HG03025 (cell line): ENCODE data around the gene RANBP3.

ENCODE experiments used
- ATAC-seq: cut with Tn5 transposase; IDR thresholded peaks from one replicate; pipeline ENCODE4 v1.9.1; 2021; ENCODE audit warnings: mild to moderate bottlenecking, moderate library complexity; ENCODE audit not compliant: unreplicated experiment, low FRiP score

The RANBP3 gene

DNA sequence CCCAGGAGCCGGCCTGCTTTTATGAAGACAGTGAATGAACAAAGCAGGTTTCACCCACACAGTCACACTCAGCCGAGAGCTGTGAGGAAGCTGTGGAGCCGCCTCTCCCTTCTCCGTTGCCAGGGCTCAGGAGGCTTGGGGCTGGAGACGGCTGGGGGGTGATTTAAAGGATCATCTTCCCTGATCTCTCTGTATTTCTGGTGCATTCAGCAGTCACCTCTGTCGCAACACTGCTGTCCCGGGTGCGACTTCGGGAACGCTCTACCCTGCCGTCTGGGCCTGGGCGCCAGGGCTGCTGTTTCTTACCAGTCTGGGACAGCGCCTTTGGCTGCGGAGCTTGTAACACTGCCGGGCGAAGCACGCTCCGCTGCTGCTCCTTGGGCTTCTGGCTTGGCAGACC lies 45.8 kb downstream of the RANBP3 start:
- no peak for ATAC-seq

DNA sequence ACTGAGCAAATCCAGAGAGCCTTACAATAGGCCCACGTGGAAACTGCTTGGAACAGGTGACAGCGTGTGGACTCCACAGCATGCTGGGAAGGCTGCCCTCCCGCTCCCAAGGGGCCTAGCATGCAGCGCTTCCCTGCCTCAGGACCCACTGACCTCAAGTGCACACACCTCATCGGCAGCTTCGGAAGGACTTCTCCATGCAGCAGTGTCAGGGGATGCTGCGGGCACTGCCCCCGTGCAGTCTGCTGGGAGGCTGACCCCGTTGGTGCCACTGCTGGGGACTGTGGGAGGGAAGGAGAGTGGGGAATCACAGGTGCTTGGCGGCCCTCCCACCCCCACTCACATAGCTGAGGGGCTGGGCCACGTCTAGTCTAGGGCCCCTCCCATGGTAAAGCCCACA lies 46.7 kb downstream of the RANBP3 start:
- no peak for ATAC-seq

GRCh38 chr19:5929625-5930024 lies 48.3 kb downstream of the RANBP3 start:
- ATAC-seq, result no peak

DNA sequence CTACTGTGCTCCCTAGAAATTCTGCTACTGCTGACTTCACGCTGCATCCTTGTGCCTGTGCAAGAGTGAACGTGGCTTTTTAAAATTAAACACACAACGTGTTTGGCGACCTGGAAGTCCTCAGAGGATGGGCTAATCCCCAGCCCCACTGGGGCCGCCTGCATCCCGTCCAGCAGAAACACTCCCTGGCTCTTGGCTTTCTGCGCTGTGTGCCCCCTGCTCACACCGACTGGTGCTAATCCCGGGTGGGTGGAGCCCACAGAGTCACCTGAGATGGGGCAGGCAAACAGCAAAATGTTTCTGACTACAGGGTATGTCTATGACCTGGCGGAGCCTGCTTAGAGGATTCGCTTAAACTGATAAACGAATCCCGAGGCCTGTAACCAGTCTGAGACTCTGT lies 48.8 kb downstream of the RANBP3 start:
- ATAC-seq, result no peak

GRCh38 chr19:5927441-5927821 lies 50.5 kb downstream of the RANBP3 start:
- no peak for ATAC-seq

GRCh38 chr19:5926641-5927440 lies 51.1 kb downstream of the RANBP3 start:
- ATAC-seq, result no peak

- no peak for ATAC-seq
These were observed 52.0 kb downstream of the RANBP3 start for GRCh38 chr19:5925830-5926427.

- ATAC-seq, result no peak
These were observed 54.6 kb downstream of the RANBP3 start for GRCh38 chr19:5923356-5923755.

- no peak for ATAC-seq
These were observed 55.8 kb downstream of the RANBP3 start for GRCh38 chr19:5922161-5922545.

DNA sequence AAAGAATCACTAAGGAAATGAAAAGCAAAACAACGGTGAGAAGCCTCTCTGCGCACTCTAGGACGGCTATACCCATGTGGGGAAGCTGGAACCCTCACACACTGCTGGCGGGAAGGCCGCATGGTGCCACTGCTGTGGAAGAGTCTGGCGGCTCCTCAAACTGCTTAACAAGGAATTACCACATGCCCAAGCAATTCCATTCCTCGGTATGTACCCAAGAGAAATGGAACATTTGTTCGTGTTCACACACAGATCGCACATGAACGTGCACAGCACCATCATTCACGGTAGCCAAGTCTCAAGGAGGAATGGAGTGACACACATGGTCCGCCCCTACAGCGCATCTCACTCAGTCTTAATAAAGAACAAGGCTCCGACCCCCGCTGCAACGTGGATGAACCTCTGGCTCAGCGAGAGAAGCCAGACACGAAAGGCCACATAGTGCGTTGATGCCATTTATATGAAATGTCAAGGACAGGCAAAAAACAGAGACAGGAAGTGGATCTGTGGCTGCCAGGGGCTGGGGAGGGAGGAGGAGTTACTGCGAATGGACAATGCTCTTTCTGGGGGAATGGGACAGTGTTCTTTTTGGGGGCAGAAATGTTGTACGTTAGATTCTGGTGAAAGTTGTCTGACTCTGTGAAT lies 56.3 kb downstream of the RANBP3 start:
- no peak for ATAC-seq

DNA sequence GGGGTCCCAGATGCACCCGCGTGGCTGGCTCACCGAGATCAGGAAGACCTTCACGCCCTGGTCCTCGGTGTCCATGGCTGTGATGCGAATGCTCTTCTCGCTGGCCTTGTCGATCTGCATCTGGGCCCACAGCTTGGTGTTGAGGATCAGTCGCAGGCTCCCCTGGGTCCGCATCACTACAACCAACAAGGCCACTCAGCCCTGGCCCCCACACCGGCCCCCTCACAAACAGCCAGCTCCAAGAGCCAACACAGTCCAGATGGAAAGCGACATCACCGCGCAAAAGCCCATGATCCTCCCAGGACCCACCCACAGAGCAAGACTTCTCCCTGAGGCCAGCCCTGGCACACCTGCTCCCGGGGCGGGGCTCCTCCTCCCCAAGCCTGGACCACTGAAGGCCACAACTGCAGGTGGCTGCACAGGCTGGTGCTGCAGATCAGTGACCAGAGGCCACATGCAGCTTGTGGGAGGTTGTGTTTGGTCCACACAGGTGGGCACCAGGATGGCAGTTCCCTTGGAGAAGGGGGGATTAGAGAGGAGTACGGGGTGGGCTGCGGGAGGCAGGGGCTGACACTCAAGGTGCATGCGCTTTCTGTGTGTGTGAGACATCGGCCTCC lies 59.4 kb downstream of the RANBP3 start:
- no peak for ATAC-seq

- ATAC-seq, result no peak
These were observed 60.4 kb downstream of the RANBP3 start for GRCh38 chr19:5917431-5918107.

DNA sequence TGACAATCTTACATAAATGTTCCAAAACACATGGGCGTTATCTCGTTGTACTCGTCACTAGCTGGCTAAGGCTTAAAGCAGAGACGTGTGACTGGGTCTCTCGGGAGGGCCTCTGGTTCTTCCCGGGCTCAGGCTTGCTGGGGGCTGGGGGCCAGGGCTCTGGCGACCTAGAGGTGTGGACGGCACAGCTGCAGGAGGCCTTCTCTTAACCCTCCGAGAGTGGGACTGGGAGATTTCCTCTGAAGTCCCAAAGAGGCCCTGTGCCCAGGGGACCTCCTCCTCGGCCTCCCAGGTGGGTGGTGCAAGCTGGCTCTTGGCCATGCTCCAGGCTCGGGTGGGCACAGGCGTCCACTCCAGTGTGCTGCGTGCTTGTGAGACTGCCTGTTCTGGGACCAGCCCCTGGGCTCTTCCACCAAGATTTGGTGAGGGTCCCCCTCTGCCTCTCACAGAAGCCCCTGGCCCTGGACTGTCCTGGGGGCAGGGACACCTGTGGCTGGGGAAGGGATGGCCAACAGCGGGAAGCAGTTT lies 61.7 kb downstream of the RANBP3 start:
- no peak for ATAC-seq

- no peak for ATAC-seq
These were observed 62.2 kb downstream of the RANBP3 start for GRCh38 chr19:5915782-5916165.

DNA sequence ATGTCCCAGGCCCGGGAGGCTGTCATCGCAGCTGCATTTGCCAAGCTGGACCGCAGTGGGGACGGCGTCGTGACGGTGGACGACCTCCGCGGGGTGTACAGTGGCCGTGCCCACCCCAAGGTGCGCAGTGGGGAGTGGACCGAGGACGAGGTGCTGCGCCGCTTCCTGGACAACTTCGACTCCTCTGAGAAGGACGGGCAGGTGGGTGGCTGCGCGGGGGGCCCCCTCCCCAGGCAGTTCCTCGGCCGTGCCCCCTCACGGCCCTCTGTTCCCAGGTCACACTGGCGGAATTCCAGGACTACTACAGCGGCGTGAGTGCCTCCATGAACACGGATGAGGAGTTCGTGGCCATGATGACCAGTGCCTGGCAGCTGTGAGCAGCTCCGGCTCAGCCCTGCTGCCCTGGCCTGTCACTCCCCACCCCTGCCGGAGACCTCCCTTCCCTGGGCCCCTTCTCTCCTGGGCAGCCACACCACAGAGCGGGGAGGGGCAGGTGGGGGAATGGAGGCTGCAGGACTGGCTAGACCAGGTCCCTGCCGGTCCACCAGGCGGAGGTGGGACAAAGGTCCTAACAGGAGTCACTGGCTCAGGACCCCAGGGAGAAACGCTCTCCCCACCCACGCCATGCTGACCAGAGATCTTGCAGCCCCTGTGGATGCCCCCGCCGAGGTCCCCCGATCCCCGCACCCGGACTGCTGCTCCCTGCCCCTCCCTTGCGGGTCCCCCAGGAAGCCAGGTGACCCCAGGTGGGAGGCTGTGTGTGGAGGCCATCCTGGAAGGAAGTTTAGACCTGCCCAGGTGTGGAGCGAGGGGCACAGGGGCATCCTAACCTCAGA lies 62.8 kb downstream of the RANBP3 start:
- no peak for ATAC-seq

DNA sequence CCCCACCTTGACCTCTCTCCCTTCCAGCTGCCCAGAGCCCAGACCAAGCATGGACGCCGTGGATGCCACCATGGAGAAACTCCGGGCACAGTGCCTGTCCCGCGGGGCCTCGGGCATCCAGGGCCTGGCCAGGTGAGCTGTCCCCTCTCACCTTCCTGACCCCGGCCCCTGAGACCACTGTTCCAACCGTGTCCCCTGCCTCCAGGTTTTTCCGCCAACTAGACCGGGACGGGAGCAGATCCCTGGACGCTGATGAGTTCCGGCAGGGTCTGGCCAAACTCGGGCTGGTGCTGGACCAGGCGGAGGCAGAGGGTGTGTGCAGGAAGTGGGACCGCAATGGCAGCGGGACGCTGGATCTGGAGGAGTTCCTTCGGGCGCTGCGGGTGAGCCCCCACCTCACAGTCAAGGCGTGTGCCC lies 63.6 kb downstream of the RANBP3 start:
- ATAC-seq, result no peak

- ATAC-seq, result no peak
These were observed 64.1 kb downstream of the RANBP3 start, which contains the start of gene CAPS for GRCh38 chr19:5913739-5914357. CAPS (plus strand) TSS chr19:5914254; CDS start chr19:5914407, 153 bp downstream.

- ATAC-seq, result no peak
These were observed 66.6 kb downstream of the RANBP3 start for GRCh38 chr19:5911366-5911765.

DNA sequence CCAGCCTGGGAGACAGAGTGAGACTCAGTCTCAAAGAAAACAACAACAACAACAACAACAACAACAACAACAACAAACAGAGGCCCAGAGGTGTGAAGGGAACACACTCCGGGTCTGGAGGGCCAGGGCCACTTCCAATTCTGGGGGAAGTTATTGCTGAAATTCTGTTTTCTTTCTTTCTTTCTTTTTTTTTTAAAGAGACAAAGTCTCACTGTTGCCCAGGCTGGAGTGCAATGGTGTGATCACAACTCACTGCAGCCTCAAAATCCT lies 67.4 kb downstream of the RANBP3 start:
- no peak for ATAC-seq
